ENCODE measurements around the gene GALNT9. TPM values are rescaled to one million over a fixed set of nuclear protein-coding genes. Genes with fewer than 3 reads are reported as not detected.
A peak's percentile ranks its signal among the peaks of the same experiment; 100 is the strongest.

GALNT9 gene
- total RNA-seq, 6 donors from 2014 or later, result 0.26 TPM; not detected in 5

GRCh38 chr12:132341318-132342050 lies 12.1 kb upstream of the GALNT9 start:
- DNase-seq (peak in 1 of 2 donors; percentile 78), ATAC-seq (ENCODE audit: low FRiP score in 2 of 2) (no peak)
- Histone ChIP-seq H3K36me3 (no peaks in the 10 kb centered on the region), H3K4me1 (peaks cover 0 to 5% (median 0%) of the 10 kb centered on the region in 4 donors), H3K27ac (no peak overlapping the region), H3K4me3 (no peak overlapping the region), H3K27me3 (no peaks in the 10 kb centered on the region), H3K9me3 (no peaks in the 10 kb centered on the region)
- 80 to 82% methylated on average over 16 to 39 of the region's 40 CpGs for WGBS, 2 donors
- no peak for TF ChIP-seq EP300 (IDR thresholded peaks at IDR 0.05)
- no peak for TF ChIP-seq POLR2AphosphoS5 (IDR thresholded peaks at IDR 0.05)
- no peak for TF ChIP-seq POLR2A (IDR thresholded peaks at IDR 0.05)
- no peak for TF ChIP-seq CTCF (IDR thresholded peaks at IDR 0.05)

GRCh38 chr12:132340266-132341035 lies 11.1 kb upstream of the GALNT9 start:
- peak in 1 of 2 donors; percentile 63 for DNase-seq
- H3K9me3 ChIP-seq, result no peaks in the 10 kb centered on the region
- H3K36me3 ChIP-seq, result no peaks in the 10 kb centered on the region
- WGBS, 2 donors, result 85 to 90% methylated on average over 29 to 40 of the region's 43 CpGs
- no peak overlapping the region for H3K27ac ChIP-seq
- TF ChIP-seq CTCF (IDR thresholded peaks at IDR 0.05) (no peak), EP300 (IDR thresholded peaks at IDR 0.05) (no peak), POLR2AphosphoS5 (IDR thresholded peaks at IDR 0.05) (no peak), POLR2A (IDR thresholded peaks at IDR 0.05) (no peak)
- H3K4me3 ChIP-seq, result no peak overlapping the region
- peaks cover 0 to 5% (median 0%) of the 10 kb centered on the region in 4 donors for H3K4me1 ChIP-seq
- ATAC-seq (ENCODE audit: low FRiP score in 2 of 2), result no peak
- H3K27me3 ChIP-seq, result no peaks in the 10 kb centered on the region

GRCh38 chr12:132339856-132340255 lies 10.5 kb upstream of the GALNT9 start:
- ATAC-seq (ENCODE audit: low FRiP score in 2 of 2), result no peak
- Histone ChIP-seq H3K27ac (no peak overlapping the region), H3K4me3 (no peak overlapping the region), H3K9me3 (no peaks in the 10 kb centered on the region), H3K27me3 (no peaks in the 10 kb centered on the region), H3K36me3 (no peaks in the 10 kb centered on the region), H3K4me1 (peaks cover 0 to 5% (median 0%) of the 10 kb centered on the region in 4 donors)
- peak in 1 of 2 donors; percentile 61 for DNase-seq
- WGBS, 2 donors, result 77 to 86% methylated on average over 13 to 17 of the region's 17 CpGs
- TF ChIP-seq EP300 (IDR thresholded peaks at IDR 0.05), result no peak
- TF ChIP-seq POLR2A (IDR thresholded peaks at IDR 0.05), result no peak
- no peak for TF ChIP-seq POLR2AphosphoS5 (IDR thresholded peaks at IDR 0.05)
- no peak for TF ChIP-seq CTCF (IDR thresholded peaks at IDR 0.05)

- Histone ChIP-seq H3K4me1 (peaks cover 0 to 5% (median 0%) of the 10 kb centered on the region in 4 donors), H3K27ac (no peak overlapping the region), H3K9me3 (no peaks in the 10 kb centered on the region), H3K36me3 (no peaks in the 10 kb centered on the region), H3K27me3 (no peaks in the 10 kb centered on the region), H3K4me3 (no peak overlapping the region)
- ATAC-seq (ENCODE audit: low FRiP score in 2 of 2) (no peak), DNase-seq (peak in 1 of 2 donors; percentile 69)
- WGBS, 2 donors, result 75 to 91% methylated on average over 7 to 24 of the region's 24 CpGs
- TF ChIP-seq EP300 (IDR thresholded peaks at IDR 0.05) (no peak), CTCF (IDR thresholded peaks at IDR 0.05) (no peak), POLR2A (IDR thresholded peaks at IDR 0.05) (no peak), POLR2AphosphoS5 (IDR thresholded peaks at IDR 0.05) (no peak)
Measured at GRCh38 chr12:132338781-132339180, 9.4 kb upstream of the GALNT9 start.
